ENCODE data around the gene HSPA6.
"Not testable (repeated sequence)": the region's sequence is repeated elsewhere in the genome, so short reads cannot be mapped to it uniquely, and the experiment has no call there.

Gene HSPA6
- total RNA-seq, result 0.97 to 11.5 reads per million in 2 donors

DNA sequence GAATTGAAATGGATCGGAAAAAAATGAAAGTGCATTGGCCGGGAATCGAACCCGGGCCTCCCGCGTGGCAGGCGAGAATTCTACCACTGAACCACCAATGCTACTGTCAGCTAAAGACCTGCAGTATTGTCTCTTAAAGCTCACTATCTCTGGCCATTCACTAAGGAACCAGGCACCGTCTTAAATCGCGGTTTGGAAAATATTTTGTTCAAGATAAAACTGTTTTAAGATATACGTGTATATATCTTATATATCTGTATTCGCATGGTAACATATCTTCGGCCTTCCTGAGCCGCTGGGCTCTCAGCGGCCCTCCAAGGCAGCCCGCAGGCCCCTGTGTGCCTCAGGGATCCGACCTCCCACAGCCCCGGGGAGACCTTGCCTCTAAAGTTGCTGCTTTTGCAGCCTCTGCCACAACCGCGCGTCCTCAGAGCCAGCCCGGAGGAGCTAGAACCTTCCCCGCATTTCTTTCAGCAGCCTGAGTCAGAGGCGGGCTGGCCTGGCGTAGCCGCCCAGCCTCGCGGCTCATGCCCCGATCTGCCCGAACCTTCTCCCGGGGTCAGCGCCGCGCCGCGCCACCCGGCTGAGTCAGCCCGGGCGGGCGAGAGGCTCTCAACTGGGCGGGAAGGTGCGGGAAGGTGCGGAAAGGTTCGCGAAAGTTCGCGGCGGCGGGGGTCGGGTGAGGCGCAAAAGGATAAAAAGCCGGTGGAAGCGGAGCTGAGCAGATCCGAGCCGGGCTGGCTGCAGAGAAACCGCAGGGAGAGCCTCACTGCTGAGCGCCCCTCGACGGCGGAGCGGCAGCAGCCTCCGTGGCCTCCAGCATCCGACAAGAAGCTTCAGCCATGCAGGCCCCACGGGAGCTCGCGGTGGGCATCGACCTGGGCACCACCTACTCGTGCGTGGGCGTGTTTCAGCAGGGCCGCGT, at the start of gene HSPA6:
Gene HSPA6, plus strand, starts transcription at position 724 of the 925 bp plus-strand sequence. Its CDS starts 119 bp downstream, at position 843.
- DNase-seq, result peak; percentile 57

DNA sequence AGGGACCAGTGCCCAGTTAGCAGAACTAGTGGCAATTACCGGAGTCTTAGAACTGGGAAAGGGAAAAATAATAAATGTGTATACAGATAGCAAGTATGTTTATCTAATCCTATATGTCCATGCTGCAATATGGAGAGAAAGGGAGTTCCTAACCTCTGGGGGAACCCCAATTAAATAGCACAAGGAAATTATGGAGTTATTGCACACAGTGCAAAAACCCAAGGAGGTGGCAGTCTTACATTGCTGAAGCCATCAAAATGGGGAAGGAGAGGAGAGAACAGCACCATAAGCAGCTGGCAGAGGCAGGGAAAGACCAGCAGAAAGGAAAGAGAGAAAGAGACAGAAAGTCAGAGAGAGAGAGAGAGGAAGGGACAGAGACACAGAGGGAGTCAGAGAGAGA, 46.6 kb upstream of the HSPA6 start:
- not testable (repeated sequence) for DNase-seq

DNA sequence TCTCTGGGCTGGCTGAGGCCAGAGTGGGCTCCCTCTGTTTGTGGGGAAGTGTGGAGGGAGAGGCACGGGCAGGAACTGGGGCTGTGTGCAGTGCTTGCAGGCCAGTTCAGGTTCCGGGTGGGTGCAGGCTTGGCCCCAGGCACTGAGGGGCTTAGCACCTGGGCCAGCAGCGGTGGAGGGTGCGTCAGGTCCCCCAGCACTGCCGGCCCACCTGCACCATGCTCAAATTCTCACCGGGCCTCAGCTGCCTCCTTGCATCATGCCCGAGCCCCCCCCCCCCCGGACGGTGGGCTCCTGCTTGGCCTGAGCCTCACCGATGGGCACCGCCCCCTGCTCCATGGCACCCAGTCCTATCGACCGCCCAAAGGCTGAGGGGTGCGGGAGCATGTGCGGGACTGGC, 45.4 kb upstream of the HSPA6 start:
- no peak for DNase-seq

DNA sequence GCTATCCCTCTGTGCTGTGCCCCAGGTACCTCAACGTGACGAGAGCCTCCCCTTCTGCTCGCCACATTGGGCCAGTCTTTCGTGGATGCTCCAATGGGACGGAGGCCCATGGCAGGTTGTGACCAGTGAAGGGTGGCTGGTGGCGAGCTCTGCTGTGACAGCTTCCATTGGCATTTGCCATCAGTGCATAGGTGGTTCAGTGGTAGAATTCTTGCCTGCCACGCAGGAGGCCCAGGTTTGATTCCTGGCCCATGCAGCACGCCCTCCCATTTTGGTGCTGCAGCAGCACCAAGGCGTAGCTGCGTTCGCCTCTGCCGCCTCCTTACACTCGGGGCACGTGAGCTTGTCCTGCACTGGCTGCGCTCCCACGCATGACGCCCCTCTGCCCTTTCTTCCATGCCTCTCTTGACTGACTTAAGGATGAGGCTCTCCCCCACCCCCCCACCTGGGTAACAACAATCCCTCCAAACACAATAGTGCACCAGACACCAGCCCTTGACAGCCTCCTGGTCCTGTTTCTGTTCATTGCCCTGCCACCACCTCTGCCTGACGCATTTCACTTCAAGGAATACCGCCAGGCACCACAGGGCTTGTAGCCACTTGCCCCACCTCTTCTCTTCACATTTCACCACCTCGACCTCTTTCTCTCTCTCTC, 43.8 kb upstream of the HSPA6 start:
- no peak for DNase-seq

DNA sequence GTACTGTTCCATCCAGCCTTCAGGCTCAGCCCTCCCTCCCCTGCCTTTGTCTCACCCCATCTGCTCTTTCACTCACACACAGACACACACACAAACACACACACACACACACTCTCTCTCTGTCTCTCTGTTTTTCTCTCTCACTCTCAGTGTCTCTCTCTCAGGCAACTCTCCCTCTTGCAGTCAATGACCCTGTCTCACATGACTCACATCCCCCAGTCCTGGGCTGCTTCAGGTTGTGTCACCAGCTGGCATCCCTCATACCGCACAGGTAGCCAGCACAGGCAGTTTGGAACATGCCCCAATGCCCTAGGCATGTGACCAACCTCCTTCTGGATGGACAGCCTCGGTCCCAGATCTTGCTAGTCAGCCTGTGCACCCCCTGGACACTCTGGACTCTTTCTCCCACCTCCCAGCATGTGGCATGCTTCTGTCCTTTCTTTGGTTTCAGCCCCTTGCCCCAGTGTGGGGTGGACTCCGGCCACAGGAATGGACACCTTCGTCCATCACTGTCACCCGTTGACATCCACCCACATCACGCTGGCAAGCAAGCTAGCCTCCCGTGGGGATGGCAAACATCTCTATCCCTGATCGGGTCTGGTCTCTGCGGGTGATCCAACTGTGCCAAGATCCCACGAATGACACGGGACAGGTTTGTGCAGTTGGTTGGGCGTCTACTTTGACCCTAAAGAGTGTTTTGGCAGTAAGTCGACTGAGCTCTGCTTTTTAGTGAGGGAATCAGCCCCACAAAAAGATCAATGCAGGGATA, 42.5 kb upstream of the HSPA6 start:
- DNase-seq, result no peak

DNA sequence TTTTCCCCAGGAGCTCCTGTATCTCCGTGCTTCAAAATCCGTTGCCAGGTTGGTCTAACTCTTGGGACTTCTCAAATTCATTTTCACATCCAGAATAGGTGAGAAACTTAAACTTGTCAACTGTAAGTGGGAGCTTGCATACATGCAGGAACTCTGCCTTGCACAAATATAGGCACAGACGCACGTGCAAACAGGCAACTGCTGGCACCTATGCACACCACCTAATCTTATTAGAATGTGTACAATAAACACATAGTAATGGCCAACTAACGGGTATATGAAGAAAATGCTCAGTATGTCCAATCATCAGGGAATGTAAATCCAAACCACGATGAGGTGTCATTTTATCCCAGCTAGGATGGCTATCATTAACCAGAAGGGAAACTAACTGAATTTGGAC, 41.7 kb upstream of the HSPA6 start:
- no peak for DNase-seq

DNA sequence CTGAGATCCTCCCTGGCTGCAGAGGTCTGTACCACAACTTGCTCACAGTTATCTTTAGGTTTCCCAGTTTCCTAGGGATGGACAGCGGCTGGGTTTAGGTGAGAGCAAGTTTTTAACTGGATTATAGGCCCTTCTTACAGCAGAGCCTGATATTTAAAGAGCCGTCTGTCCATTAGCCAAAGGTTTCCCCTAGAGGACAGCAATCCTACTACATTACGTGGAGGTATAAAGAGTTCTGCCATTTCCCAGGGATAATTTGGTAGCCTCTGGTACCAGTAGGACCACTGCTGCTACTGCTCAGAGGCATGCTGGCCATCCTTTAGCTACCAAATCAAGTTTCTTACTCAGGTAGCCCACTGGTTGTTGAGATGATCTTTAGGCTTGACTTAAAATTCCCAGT, 41.0 kb upstream of the HSPA6 start:
- DNase-seq, result no peak

DNA sequence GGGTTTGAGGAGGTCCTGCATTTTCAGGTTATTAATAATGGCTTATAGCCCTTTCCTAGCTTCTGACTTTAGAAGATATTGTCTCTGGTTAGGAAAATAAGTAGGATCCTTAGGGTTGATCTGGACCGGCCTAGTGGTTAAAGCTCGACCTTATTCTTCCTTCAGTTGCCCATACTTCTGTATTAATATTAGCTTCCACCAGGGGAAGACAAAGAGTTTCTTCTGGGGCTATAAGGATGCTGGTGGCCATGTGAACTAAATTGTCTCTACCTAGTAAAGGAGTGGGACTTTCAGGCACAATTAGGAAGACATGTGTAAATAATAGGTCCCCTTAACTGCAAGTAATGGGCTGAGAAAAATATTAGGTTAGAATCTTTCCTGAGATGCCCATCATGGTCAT, 39.7 kb upstream of the HSPA6 start:
- DNase-seq, result no peak

DNA sequence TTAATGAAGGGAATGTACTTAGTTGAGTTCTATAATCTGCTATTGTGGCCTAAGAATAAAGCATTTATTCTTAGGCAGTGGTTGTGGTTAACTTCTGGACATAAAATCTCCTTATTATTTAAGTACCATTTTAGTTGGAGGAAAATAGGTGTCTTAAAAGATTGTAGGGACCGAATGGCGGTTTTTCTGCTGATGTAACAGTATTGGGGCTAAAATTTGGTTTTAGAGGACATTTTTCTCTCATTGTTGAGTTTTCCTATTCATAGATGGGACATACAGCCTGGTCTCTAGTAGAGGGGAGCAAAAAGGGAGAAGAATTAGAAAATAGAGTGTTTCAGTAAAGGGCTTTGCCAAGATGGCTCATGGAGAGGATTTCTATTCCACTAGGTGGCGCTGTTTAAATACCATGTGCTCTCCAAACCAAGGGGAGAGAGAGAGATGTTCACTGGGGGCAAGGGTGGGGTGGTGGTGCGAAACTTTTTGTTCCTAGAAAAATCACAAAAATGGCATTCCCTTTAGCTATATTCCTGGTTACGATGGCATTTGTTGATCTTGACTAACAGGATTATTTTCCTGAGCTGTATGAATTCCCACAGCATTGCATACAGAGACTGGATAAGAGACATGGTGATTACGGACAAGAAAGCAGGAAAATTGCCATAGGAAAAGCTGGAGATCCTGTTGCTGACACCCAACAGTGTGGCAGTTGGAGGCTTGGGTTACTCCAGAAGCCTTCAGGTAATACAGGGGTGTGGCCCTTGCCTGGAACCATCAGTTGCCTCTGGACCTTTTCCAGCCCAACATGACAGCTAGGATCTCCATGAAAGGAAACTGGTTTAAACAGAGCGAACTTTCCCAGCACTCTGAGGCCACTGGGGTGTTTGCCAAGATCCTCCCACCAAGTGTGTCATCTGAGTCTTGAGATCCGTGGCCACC, 37.3 kb upstream of the HSPA6 start:
- DNase-seq, result no peak

DNA sequence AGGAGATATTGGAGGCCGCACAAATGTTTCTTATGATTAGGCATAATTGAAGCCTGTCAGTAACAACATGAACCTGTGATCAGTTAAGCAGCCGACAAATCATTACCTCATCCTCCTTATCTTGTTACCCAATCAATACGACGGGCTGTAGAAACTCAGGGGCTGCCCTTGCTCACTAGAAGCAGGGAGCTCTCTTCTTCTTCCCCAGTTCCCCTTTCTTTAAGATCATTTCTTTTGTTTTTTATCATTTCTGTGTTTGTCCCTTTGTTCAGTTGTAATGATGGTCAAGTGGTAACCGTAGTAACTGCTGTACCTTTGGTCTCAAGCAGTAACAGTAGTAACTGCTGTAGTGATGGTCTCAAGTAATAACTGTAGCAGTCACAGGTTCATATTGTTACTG, 32.9 kb upstream of the HSPA6 start:
- no peak for DNase-seq

DNA sequence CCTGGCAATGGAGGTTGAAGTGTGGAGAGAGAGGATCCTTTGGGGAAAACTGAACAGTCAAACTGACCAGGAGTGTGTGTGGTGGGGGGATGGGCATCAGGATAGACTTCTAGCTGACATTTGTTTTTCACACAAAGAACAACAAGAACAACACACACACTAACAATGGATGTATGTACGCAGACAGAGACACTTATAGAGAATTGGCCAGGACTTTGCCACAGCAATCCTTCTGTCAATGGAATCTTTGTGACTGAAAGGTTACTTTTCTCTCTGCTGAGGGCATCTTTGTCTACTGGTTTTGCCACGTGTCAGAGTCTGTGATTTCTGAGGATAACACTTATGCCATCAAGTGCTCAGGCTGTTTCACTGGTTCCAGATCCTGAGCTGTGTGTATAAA, 31.5 kb upstream of the HSPA6 start:
- no peak for DNase-seq

DNA sequence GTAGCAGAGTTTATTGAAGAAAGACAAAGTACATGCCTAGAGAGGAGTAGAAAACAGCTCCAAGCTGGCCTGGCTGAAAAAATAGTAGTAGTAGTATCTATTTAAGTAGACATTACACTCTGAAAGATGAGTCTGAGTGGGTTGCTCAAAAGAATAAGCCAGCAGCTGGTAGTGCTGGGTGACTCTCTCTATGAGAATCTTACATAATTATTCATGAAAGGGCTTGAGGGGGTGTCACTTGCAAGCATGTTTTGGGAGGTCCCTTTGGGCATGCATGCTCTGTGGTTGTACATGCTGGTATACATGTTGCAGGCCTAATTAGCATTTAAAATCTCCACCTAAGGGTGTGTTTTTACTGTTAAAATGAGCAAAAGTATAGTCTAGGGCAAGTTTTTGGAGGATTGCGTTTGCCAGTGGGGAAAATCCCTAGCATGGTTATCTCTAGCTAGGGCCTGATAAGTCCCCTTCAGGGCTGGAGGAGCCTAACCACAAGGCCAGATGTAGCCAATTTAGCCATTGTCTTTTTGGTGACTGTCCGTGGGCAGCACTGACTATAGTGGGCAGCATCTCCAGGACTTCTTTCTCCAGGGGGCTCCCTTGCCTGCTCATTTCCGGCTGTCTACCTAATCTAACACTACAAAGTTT, 30.1 kb upstream of the HSPA6 start:
- no peak for DNase-seq

DNA sequence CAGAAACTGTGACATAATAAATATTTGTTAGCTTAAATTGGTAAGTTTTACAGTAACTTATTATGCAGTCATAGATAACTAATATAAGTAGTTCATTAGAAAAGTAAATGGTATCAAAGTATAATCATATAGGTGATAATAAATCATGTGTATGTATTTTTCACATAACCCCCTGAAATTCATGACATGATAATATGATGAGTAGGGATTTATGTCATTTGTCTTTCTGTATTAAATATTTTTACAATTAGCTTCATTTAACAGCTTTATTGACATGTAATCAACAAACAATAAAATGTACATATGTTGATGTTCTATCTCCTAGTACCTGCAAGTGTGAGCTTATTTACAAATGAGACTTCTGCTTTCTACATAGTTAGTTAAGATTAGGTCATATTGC, 28.9 kb upstream of the HSPA6 start:
- DNase-seq, result no peak

DNA sequence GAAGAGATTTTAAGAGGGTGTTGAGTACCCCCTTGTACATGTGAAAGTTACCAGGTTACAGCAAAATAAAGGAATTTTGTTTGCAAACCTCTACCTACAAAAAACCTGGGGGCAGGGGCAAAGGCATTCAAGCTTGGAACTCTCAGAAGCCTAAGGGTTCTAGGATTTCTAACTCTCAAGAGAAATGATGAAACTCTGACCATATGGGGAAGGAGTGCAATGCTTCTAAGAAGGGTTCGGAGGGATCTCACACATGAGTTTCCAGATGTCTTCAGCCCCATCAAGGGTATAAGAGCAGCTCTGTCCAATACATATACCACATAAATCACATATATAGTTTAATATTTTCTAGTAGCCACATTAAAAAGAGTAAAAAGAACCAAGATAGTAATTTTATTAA, 26.4 kb upstream of the HSPA6 start:
- no peak for DNase-seq

DNA sequence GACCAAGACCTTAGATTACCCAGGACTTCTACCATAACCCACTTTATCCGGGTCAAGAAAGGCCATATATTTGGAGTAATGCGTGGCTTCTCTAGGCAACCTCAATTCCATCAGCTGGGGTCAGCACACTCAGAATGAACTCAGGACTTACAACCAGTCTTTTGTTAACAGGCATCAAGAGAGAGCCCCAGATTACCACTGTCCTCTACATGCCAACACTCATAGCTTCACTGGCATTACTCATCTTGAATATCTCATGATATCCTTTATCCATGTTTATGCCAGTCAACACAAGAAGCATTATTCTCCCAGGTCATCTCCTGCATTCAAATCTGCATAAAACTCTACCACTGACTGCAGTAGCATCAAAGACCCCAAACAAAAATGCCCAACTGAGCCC, 25.7 kb upstream of the HSPA6 start:
- no peak for DNase-seq

DNA sequence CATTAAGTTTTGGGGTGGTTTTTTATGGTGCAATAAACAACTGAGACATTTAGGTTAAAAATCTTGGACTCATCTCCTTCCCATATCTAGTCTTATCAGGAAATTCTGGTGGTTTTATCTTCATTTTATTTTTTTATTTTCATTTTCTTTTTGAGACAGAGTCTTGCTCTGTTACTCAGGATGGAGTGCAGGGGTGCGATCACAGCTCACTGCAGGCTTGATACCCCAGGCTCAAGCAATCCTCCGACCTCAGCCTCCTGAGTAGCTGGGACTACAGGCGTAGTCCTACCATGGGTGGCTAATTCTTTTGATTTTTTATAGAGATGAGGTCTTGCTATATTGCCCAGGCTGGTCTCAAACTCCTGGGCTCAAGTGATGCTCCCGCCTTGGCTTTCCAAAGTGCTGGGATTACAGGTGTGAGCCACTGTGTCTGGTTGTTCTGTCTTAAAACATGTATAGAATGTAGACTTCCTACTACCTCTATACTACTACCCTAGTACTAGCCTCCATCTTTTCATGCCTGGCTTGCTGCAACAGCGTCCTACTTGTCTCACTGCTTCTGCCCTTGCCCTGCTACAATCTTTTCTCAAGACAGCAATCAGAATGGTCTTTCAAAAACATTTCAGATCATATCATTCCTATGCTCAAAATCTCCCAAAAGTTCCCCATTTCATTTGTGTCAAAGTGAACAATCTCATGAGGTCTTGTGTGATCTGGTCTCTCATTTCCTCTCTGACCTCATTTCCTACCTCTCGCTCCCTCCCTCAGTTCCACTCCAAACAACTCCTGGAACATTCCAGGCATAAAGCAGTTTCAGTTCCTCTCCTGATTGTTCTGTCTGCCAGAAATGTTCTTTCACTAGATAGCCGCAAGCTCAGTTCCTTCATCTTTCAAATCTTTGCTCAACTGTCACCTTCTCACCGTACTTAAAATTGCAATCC, 25.0 kb upstream of the HSPA6 start:
- DNase-seq, result no peak

DNA sequence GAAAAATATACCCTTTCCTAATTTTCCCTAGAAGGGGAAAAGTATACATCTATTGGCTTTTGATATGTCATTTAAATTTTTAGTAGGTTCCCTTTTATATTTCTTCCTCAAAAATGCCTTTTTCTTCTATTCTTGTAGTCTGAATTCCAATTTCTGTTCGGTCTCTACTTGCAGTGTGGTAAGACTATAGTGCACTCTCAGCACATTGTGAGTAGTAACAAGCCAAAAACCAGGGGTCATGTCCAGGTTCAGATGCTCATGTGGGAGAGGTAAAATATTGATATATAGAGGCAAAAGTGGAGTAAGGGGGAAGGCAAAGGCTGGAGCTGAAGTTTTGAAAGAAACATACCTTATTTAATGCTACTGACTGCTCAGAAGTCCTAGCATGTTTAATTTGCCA, 23.1 kb upstream of the HSPA6 start:
- DNase-seq, result no peak

DNA sequence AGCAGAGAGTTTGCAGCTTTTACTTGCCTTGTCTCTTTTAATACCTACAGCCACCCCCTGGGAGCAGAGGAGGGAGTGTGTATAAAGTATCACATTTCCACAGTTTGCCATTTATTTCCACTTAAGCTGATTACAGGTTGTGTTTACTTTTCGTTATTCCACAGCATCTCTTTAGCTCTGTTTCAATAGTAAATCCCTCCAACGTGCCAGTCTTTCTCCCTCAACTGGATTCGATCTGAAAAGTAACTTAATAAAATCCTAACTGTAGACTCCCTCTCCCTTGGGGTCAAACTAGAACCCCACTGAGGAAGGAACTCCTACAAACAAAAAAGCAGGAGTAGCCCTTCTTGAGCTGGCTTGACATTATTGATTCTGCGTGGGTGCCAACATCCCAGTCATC, 22.2 kb upstream of the HSPA6 start:
- no peak for DNase-seq

DNA sequence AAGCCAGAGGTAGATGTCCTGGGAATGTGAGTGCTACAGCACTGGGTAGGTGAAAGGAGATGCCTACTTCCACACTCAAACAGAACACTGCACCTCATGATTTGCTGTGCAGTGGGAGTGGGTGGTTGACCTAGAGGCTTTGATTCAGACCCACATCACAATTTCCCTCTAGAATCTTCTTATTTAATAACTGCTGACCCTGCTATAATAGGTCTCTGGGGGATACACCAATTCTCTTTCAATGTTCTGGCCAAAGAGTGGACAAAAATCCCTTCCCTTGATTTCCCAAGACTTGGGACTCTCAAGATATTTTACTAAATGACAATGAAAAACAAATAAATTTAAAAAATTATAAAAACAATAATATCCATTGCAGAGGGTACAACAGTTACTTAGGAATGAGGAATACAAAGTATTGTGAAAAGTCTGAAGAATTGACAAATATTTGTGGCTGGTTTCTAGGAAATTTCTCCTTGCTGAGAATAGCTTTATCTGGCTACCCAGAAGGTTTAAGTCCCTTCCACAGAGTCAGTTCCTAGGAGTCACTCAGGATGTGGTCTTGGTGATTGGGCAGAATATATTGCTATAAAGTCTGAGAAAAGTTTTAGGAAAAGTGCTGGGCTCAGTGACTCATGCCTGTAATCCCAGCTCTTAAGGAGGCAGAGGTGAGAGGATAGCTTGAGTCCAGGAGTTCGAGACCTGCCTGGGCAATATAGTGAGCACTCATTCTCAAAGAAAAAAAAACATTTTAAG, 21.5 kb upstream of the HSPA6 start:
- DNase-seq, result no peak

DNA sequence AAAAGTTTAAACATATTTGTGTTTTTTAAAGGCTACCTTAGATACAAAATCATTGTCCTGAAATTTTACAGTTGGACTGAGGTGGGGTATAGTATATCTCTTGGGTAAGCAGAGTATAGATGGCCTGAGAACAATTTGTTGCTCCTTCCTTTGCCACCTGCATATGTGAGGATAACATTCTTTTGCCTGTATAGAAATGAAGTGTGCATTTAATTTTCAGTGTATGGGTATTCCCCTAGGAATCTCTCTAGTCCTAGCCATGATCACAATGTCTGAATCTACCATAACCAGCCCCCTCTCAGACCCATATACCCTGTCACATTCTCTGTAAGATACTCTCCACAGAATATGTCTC, 21.0 kb upstream of the HSPA6 start:
- DNase-seq, result no peak
